Epithelial cell of proximal tubule (primary cell): Measurements from ENCODE around the gene PARP14. TPM values are rescaled to one million over a fixed set of nuclear protein-coding genes. Genes with fewer than 3 reads are reported as not detected.
A peak's percentile ranks its signal among the peaks of the same experiment; 100 is the strongest.

Source experiments
- DNase-seq: peaks from one replicate; pipeline ENCODE4 v3.0.0-alpha.2; 2011; ENCODE audit warnings: low read depth
- H3K4me3 ChIP-seq: 2 replicates; pipeline ENCODE4 v1.5.1; 2011; ENCODE audit warnings: low read depth, mild to moderate bottlenecking, low read length
- CTCF ChIP-seq: conservative IDR thresholded peaks from 2 replicates; pipeline ENCODE4 v1.5.1; 2012; ENCODE audit warnings: low read depth, mild to moderate bottlenecking, low read length
- total RNA-seq: library from RNA; depleted of rRNA; stranded (reverse); fragments of >200 nt; gene quantifications from 2 replicates; pipeline ENCODE4 v1.2.3, GENCODE V29; 2015

PARP14 gene
- total RNA-seq, 1 donor from 2014 or later, result 27.7 TPM

GRCh38 chr3:122689587-122689986, 8.9 kb downstream of the PARP14 start:
- no peak overlapping the region for H3K4me3 ChIP-seq
- no peak for TF ChIP-seq CTCF
- peak; percentile 49 for DNase-seq

- H3K4me3 ChIP-seq, result no peak overlapping the region
- no peak for DNase-seq
- TF ChIP-seq CTCF, result no peak
These were observed 9.5 kb downstream of the PARP14 start for GRCh38 chr3:122690096-122690495.

- H3K4me3 ChIP-seq, result no peak overlapping the region
- DNase-seq, result peak; percentile 72
- no peak for TF ChIP-seq CTCF
These were observed 10.6 kb downstream of the PARP14 start for GRCh38 chr3:122691195-122691594.

- no peak for TF ChIP-seq CTCF
- no peak for DNase-seq
- H3K4me3 ChIP-seq, result no peak overlapping the region
These were observed 12.0 kb downstream of the PARP14 start for GRCh38 chr3:122692674-122693073.

GRCh38 chr3:122694966-122695365, 14.3 kb downstream of the PARP14 start:
- DNase-seq, result no peak
- no peak for TF ChIP-seq CTCF
- H3K4me3 ChIP-seq, result no peak overlapping the region

GRCh38 chr3:122695927-122696561, 15.4 kb downstream of the PARP14 start:
- no peak for TF ChIP-seq CTCF
- no peak overlapping the region for H3K4me3 ChIP-seq

GRCh38 chr3:122697952-122698620, 17.4 kb downstream of the PARP14 start:
- TF ChIP-seq CTCF, result no peak
- peak; percentile 58 for DNase-seq
- H3K4me3 ChIP-seq, result no peak overlapping the region

More at GRCh38 chr3:122695927-122696561, 15.4 kb downstream of the PARP14 start:
- no peak for DNase-seq
